UCSD-AML1 (cell line): ENCODE results near the gene NHSL2.
"Not testable (repeated sequence)": the region's sequence is repeated elsewhere in the genome, so short reads cannot be mapped to it uniquely, and the experiment has no call there.

ENCODE experiments used
- DNase-seq: peaks from one replicate; lab custom pipeline; 2025; ENCODE audit not compliant: unreplicated experiment; lab: John Stamatoyannopoulos, UW

The NHSL2 gene

GRCh38 chrX:72146527-72146926 lies 235.9 kb downstream of the NHSL2 start:
- DNase-seq, result no peak

- DNase-seq, result no peak
These were observed 248.1 kb downstream of the NHSL2 start for GRCh38 chrX:72158773-72159172.

GRCh38 chrX:72159769-72160168 lies 249.1 kb downstream of the NHSL2 start:
- DNase-seq, result no peak

GRCh38 chrX:72165551-72165950 lies 254.9 kb downstream of the NHSL2 start:
- no peak for DNase-seq

- no peak for DNase-seq
These were observed 258.5 kb downstream of the NHSL2 start for GRCh38 chrX:72169008-72169728.

- not testable (repeated sequence) for DNase-seq
These were observed 265.6 kb downstream of the NHSL2 start for GRCh38 chrX:72176289-72176688.

GRCh38 chrX:72176981-72177380 lies 266.3 kb downstream of the NHSL2 start:
- DNase-seq, result no peak

- DNase-seq, result no peak
These were observed 269.9 kb downstream of the NHSL2 start for GRCh38 chrX:72180539-72180938.

- DNase-seq, result peak; percentile 97
These were observed 270.8 kb downstream of the NHSL2 start, which contains the start of gene PIN4 for GRCh38 chrX:72181178-72182125. PIN4 (plus strand) TSS chrX:72181757; CDS start chrX:72181786, 29 bp downstream.

- no peak for DNase-seq
These were observed 272.3 kb downstream of the NHSL2 start for GRCh38 chrX:72182924-72183323.

GRCh38 chrX:72201836-72202536 lies 291.3 kb downstream of the NHSL2 start:
- no peak for DNase-seq
